H9 (cell line): ENCODE measurements around the gene RNF213. TPM values are rescaled to one million over a fixed set of nuclear protein-coding genes. Genes with fewer than 3 reads are reported as not detected.
A peak's percentile ranks its signal among the peaks of the same experiment; 100 is the strongest.

ENCODE experiments used
- DNase-seq: peaks from one replicate; pipeline ENCODE4 v3.0.0-alpha.2; 2017
- H2AFZ ChIP-seq: one replicate; pipeline ENCODE4 v1.6.1; 2013; ENCODE audit warnings: mild to moderate bottlenecking, low read length, control low read depth, moderate library complexity
- H2AK5ac ChIP-seq: 2 replicates; pipeline ENCODE4 v1.6.1; 2013; ENCODE audit warnings: low read length, control low read depth, mixed read lengths; ENCODE audit not compliant: insufficient read length
- H2BK120ac ChIP-seq: one replicate; pipeline ENCODE4 v1.6.1; 2013; ENCODE audit warnings: low read depth, mild to moderate bottlenecking, low read length, control low read depth, inconsistent platforms; ENCODE audit not compliant: poor library complexity, severe bottlenecking
- H2BK12ac ChIP-seq: 2 replicates; pipeline ENCODE4 v1.6.1; 2013; ENCODE audit warnings: low read length, control low read depth, mixed read lengths, low read depth; ENCODE audit not compliant: insufficient read length
- H2BK15ac ChIP-seq: 2 replicates; pipeline ENCODE4 v1.6.1; 2013; ENCODE audit warnings: low read depth, low read length, control low read depth
- H2BK20ac ChIP-seq: one replicate; pipeline ENCODE4 v1.6.1; 2013; ENCODE audit warnings: low read depth, mild to moderate bottlenecking, low read length, control low read depth, inconsistent platforms; ENCODE audit not compliant: poor library complexity, severe bottlenecking
- H2BK5ac ChIP-seq: 2 replicates; pipeline ENCODE4 v1.6.1; 2013; ENCODE audit warnings: low read length, control low read depth, mixed read lengths; ENCODE audit not compliant: insufficient read length
- H3K14ac ChIP-seq: 2 replicates; pipeline ENCODE4 v1.6.1; 2013; ENCODE audit warnings: low read length, control low read depth; ENCODE audit not compliant: insufficient read depth
- H3K18ac ChIP-seq: 2 replicates; pipeline ENCODE4 v1.6.1; 2013; ENCODE audit warnings: low read depth, mild to moderate bottlenecking, mixed read lengths, low read length, control low read depth; ENCODE audit not compliant: insufficient read length
- H3K23ac ChIP-seq: 2 replicates; pipeline ENCODE4 v1.6.1; 2013; ENCODE audit warnings: low read length, control low read depth, mixed read lengths, low read depth; ENCODE audit not compliant: insufficient read length
- H3K23me2 ChIP-seq: 2 replicates; pipeline ENCODE4 v1.6.1; 2013; ENCODE audit warnings: low read depth, mild to moderate bottlenecking, mixed read lengths, low read length, control low read depth; ENCODE audit not compliant: insufficient read length, poor library complexity, severe bottlenecking
- H3K27ac ChIP-seq: 2 replicates; pipeline ENCODE4 v1.5.1; 2013; ENCODE audit warnings: low read length, control low read depth, mixed read lengths, low read depth; ENCODE audit not compliant: insufficient read length
- H3K27me3 ChIP-seq: 2 replicates; pipeline ENCODE4 v1.6.1; 2013; ENCODE audit warnings: low read length, control low read depth, inconsistent platforms; ENCODE audit not compliant: insufficient read depth
- H3K4ac ChIP-seq: 2 replicates; pipeline ENCODE4 v1.6.1; 2013; ENCODE audit warnings: low read depth, mild to moderate bottlenecking, control low read depth, inconsistent platforms, low read length, moderate library complexity
- H3K4me1 ChIP-seq: 2 replicates; pipeline ENCODE4 v1.6.1; 2013; ENCODE audit warnings: low read length, control low read depth, inconsistent platforms; ENCODE audit not compliant: insufficient read depth
- H3K4me2 ChIP-seq: 2 replicates; pipeline ENCODE4 v1.6.1; 2013; ENCODE audit warnings: low read length, control low read depth, mixed read lengths; ENCODE audit not compliant: insufficient read length, insufficient read depth
- H3K56ac ChIP-seq: 2 replicates; pipeline ENCODE4 v1.6.1; 2013; ENCODE audit warnings: low read depth, mild to moderate bottlenecking, mixed read lengths, low read length, control low read depth; ENCODE audit not compliant: insufficient read length
- H3K79me1 ChIP-seq: 2 replicates; pipeline ENCODE4 v1.6.1; 2013; ENCODE audit warnings: low read depth, mild to moderate bottlenecking, moderate library complexity, low read length, control low read depth, inconsistent platforms; ENCODE audit not compliant: insufficient read depth, poor library complexity, severe bottlenecking
- H3K79me2 ChIP-seq: 2 replicates; pipeline ENCODE4 v1.6.1; 2013; ENCODE audit warnings: low read length, control low read depth, inconsistent platforms; ENCODE audit not compliant: insufficient read depth
- H3K9ac ChIP-seq: 2 replicates; pipeline ENCODE4 v1.6.1; 2013; ENCODE audit warnings: low read length, control low read depth, mixed read lengths; ENCODE audit not compliant: insufficient read length; ENCODE audit errors: extremely low read depth
- H3K9me3 ChIP-seq: one replicate; pipeline ENCODE4 v1.6.1; 2013; ENCODE audit warnings: low read depth, low read length, inconsistent platforms; ENCODE audit not compliant: control insufficient read depth
- H3T11ph ChIP-seq: one replicate; pipeline ENCODE4 v1.6.1; 2013; ENCODE audit warnings: mild to moderate bottlenecking, low read length, control low read depth, inconsistent platforms
- H4K20me1 ChIP-seq: one replicate; pipeline ENCODE4 v1.6.1; 2013; ENCODE audit not compliant: control insufficient read depth, insufficient read length, insufficient read depth
- H4K5ac ChIP-seq: 2 replicates; pipeline ENCODE4 v1.6.1; 2013; ENCODE audit warnings: low read depth, mild to moderate bottlenecking, mixed read lengths, low read length, control low read depth; ENCODE audit not compliant: insufficient read length
- H4K8ac ChIP-seq: replicated peaks from 2 replicates; pipeline ENCODE4 v1.6.1; 2013; ENCODE audit warnings: low read length, control low read depth, mixed read lengths, low read depth; ENCODE audit not compliant: insufficient read length
- H4K91ac ChIP-seq: 2 replicates; pipeline ENCODE4 v1.6.1; 2013; ENCODE audit warnings: low read depth, mild to moderate bottlenecking, moderate library complexity, mixed read lengths, low read length, control low read depth; ENCODE audit not compliant: insufficient read length
- H3K27ac Mint-ChIP-seq, 3 experiments: 2 replicates in 2 of 3; 3 replicates in 1 of 3; pipeline ENCODE4 v1.8.0; 2020 to 2021; ENCODE audit warnings: mixed read lengths in 3 of 3, mild to moderate bottlenecking in 1 of 3, moderate library complexity in 1 of 3
- H3K27me3 Mint-ChIP-seq: 2 replicates; pipeline ENCODE4 v1.8.0; 2021; ENCODE audit warnings: low read depth, mild to moderate bottlenecking, moderate library complexity, mixed read lengths
- H3K36me3 Mint-ChIP-seq, 3 experiments: 2 replicates in 2 of 3; 3 replicates in 1 of 3; pipeline ENCODE4 v1.8.0; 2020 to 2021; ENCODE audit warnings: low read depth in 3 of 3, mixed read lengths in 3 of 3; ENCODE audit not compliant: insufficient read depth in 1 of 3
- H3K4me1 Mint-ChIP-seq, 2 experiments: 2 replicates each; pipeline ENCODE4 v1.8.0; 2020; ENCODE audit warnings: mixed read lengths in 2 of 2
- H3K4me3 Mint-ChIP-seq, 2 experiments: 2 replicates in 1 of 2; 3 replicates in 1 of 2; pipeline ENCODE4 v1.8.0; 2020 to 2021; ENCODE audit warnings: mild to moderate bottlenecking in 2 of 2, mixed read lengths in 2 of 2, moderate library complexity in 1 of 2
- H3K9me3 Mint-ChIP-seq, 2 experiments: 2 replicates in 1 of 2; 3 replicates in 1 of 2; pipeline ENCODE4 v1.8.0; 2020; ENCODE audit warnings: mild to moderate bottlenecking in 2 of 2, mixed read lengths in 2 of 2, moderate library complexity in 1 of 2
- CTCF ChIP-seq: fragments of 200-600 bp; sonication (generic); conservative IDR thresholded peaks from 3 replicates; pipeline ENCODE4 v1.8.0; 2021; ENCODE audit warnings: antibody characterized with exemption, mild to moderate bottlenecking
- WGBS: extraction: QIAGEN DNeasy Blood & Tissue Kit; methylation state at CpG from one replicate; pipeline ENCODE4 v1.1.7; 2013; ENCODE audit warnings: missing lambda C conversion rate, low lambda C conversion rate, mixed read lengths; ENCODE audit not compliant: insufficient read length; ENCODE audit errors: extremely low coverage; 5-methylcytosine and 5-hydroxymethylcytosine counted together
- total RNA-seq: library from RNA; stranded (reverse); gene quantifications from 2 replicates; pipeline ENCODE4 v1.2.1, GENCODE V29; 2021

RNF213 gene
- total RNA-seq, 1 experiment from 2014 or later, result 34.3 TPM

GRCh38 chr17:80245566-80246265, 14.9 kb upstream of the RNF213 start:
- Histone ChIP-seq H3K23me2 (no peaks in the 10 kb centered on the region), H3K27me3 (no peaks in the 10 kb centered on the region), H2BK5ac (no peak overlapping the region), H2BK15ac (no peak overlapping the region), H3K18ac (no peak overlapping the region), H3K9ac (no peak overlapping the region), H4K20me1 (no peaks in the 10 kb centered on the region), H3K23ac (no peak overlapping the region), H3K9me3 (no peaks in the 10 kb centered on the region), H2AK5ac (no peak overlapping the region), H2AFZ (no peak overlapping the region), H4K5ac (no peak overlapping the region), H3T11ph (no peak overlapping the region), H3K56ac (no peak overlapping the region), H2BK120ac (no peak overlapping the region), H4K8ac (no peak overlapping the region), H3K79me1 (no peaks in the 10 kb centered on the region), H3K4me1 (no peaks in the 10 kb centered on the region), H3K4me2 (no peak overlapping the region), H4K91ac (no peak overlapping the region), H2BK12ac (no peak overlapping the region), H3K79me2 (no peaks in the 10 kb centered on the region), H3K27ac (no peak overlapping the region), H3K4ac (no peak overlapping the region), H2BK20ac (no peak overlapping the region), H3K14ac (no peak overlapping the region)
- no peak for DNase-seq
- Mint-ChIP-seq H3K36me3 (peaks cover 8 to 39% (median 24%) of the 10 kb centered on the region in 3 experiments), H3K9me3 (no peaks in the 10 kb centered on the region), H3K4me1 (no peaks in the 10 kb centered on the region), H3K27ac (peak overlapping the region in 1 of 3 experiments; percentile 11; a peak in 2 of 7 replicates), H3K27me3 (no peaks in the 10 kb centered on the region; the same call in 1 of the 2 replicates), H3K4me3 (no peak overlapping the region)
- no peak for TF ChIP-seq CTCF
- no CpG with 5 or more reads among the region's 27 CpGs for WGBS
